Loucy (cell line): Measurements from ENCODE around the gene MMAB.

Experiments used
- H2AFZ ChIP-seq: fragments of 200-600 bp; sonication (generic); 2 replicates; pipeline ENCODE4 v1.6.0; 2016; ENCODE audit warnings: antibody characterized with exemption, mild to moderate bottlenecking, low read length, moderate library complexity
- H3F3A ChIP-seq: fragments of 200-600 bp; 2 replicates; pipeline ENCODE4 v1.6.0; 2016; ENCODE audit warnings: antibody characterized with exemption, low read depth, mild to moderate bottlenecking
- H3K27me3 ChIP-seq: fragments of 200-600 bp; sonication (generic); 2 replicates; pipeline ENCODE4 v1.6.1; 2014; ENCODE audit warnings: low read length, mild to moderate bottlenecking; ENCODE audit not compliant: insufficient read depth, poor library complexity, severe bottlenecking
- H3K36me3 ChIP-seq: fragments of 200-600 bp; sonication (generic); 2 replicates; pipeline ENCODE4 v1.6.1; 2016; ENCODE audit warnings: low read length; ENCODE audit not compliant: insufficient read depth
- H3K4me1 ChIP-seq: fragments of 200-600 bp; sonication (generic); 2 replicates; pipeline ENCODE4 v1.5.1; 2014; ENCODE audit warnings: low read length, mild to moderate bottlenecking; ENCODE audit not compliant: insufficient read depth, poor library complexity, severe bottlenecking
- H3K4me2 ChIP-seq: fragments of 200-600 bp; sonication (generic); 2 replicates; pipeline ENCODE4 v1.6.0; 2014; ENCODE audit warnings: antibody characterized with exemption, low read length, low read depth, mild to moderate bottlenecking; ENCODE audit not compliant: poor library complexity, severe bottlenecking
- H3K4me3 ChIP-seq: fragments of 200-600 bp; sonication (generic); 2 replicates; pipeline ENCODE4 v1.5.1; 2014; ENCODE audit warnings: low read length, mild to moderate bottlenecking, mixed read lengths; ENCODE audit not compliant: poor library complexity, severe bottlenecking
- H3K79me2 ChIP-seq: fragments of 200-600 bp; sonication (generic); 2 replicates; pipeline ENCODE4 v1.6.1; 2014; ENCODE audit warnings: low read length; ENCODE audit not compliant: insufficient read depth
- H3K9ac ChIP-seq: fragments of 200-600 bp; sonication (generic); 2 replicates; pipeline ENCODE4 v1.6.0; 2014; ENCODE audit warnings: mild to moderate bottlenecking, low read depth, low read length, moderate library complexity; ENCODE audit not compliant: poor library complexity, severe bottlenecking
- H3K9me2 ChIP-seq: fragments of 200-600 bp; sonication (generic); replicated peaks from 2 replicates; pipeline ENCODE4 v1.6.1; 2016; ENCODE audit warnings: low read depth, low read length, mixed read lengths
- H3K9me3 ChIP-seq: fragments of 200-600 bp; sonication (generic); 2 replicates; pipeline ENCODE4 v1.6.1; 2014; ENCODE audit warnings: mild to moderate bottlenecking, antibody characterized with exemption, low read length, low read depth; ENCODE audit not compliant: insufficient read depth
- H4K20me1 ChIP-seq: fragments of 200-600 bp; sonication (generic); 2 replicates; pipeline ENCODE4 v1.6.0; 2014; ENCODE audit warnings: antibody characterized with exemption, low read length, mild to moderate bottlenecking; ENCODE audit not compliant: insufficient read depth, poor library complexity, severe bottlenecking
- CTCF ChIP-seq: fragments of 200-600 bp; sonication (generic); conservative IDR thresholded peaks from 2 replicates; pipeline ENCODE4 v1.5.1; 2014; ENCODE audit warnings: mild to moderate bottlenecking, antibody characterized with exemption, low read length
- EZH2phosphoT487 ChIP-seq: fragments of 200-600 bp; IDR thresholded peaks from 2 replicates; pipeline ENCODE4 v1.6.1; 2018; ENCODE audit warnings: antibody characterized with exemption, mild to moderate bottlenecking, moderate library complexity, borderline replicate concordance

The MMAB gene

DNA sequence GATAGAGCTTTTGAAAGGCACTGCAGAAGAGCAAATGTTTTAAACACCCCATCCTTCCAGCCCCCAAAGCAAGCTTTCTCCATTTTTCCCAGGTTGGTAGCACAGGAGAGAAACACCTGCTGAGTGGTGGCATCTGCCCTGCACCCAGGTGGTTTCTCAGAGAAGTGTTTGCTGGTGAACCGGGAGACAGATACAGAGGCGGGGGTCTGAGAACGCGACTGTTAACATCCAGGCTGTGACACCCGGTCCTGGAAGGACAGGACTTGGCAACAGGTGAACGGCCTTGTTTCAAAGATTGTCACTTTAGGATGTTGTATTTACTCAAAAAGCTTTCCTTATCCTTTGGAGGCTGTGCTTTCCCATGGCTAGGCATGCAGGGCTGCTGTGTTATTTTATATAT lies 18.5 kb downstream of the MMAB start:
- Histone ChIP-seq H3K9ac (no peak overlapping the region), H3K4me1 (peaks cover 9% of the 10 kb centered on the region), H3K79me2 (no peaks in the 10 kb centered on the region), H2AFZ (no peak overlapping the region), H3K9me2 (no peaks in the 10 kb centered on the region), H4K20me1 (no peaks in the 10 kb centered on the region), H3K4me2 (no peak overlapping the region), H3K4me3 (no peak overlapping the region), H3K36me3 (peaks cover 3% of the 10 kb centered on the region; the same call in 1 of the 2 replicates), H3F3A (no peaks in the 10 kb centered on the region), H3K27me3 (no peaks in the 10 kb centered on the region), H3K9me3 (no peaks in the 10 kb centered on the region)
- TF ChIP-seq EZH2phosphoT487 (no peak), CTCF (no peak)

DNA sequence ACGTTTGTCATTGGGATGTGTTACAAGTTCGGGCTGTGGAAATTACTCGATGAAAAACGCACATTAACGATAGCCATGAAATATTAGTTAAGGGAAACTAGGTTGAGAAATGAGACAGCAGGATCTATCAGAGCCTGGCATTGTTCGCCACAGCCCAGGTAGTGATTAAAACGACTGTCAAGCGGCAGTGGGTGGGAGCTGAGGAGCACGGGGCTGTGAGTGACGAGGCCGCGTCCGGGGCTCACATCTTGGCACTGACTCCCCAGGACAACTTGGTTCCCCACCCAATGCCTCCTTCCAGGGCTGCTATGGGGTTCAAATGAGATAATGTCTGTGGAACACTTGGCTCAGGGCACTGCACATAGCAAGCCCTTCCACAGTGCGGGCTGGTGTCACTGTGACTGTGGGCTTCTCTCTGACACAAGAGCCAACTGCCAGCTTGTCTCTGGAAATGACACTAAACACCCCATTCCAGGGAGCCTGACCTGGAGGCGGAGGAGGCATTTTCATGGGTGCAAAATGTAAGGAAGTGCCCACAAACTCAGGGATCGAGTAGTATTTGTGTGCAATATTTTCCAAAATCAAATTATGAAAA lies 19.3 kb downstream of the MMAB start:
- H2AFZ ChIP-seq = no peak overlapping the region
- H3K79me2 ChIP-seq = no peaks in the 10 kb centered on the region
- H3K4me2 ChIP-seq = no peak overlapping the region
- H4K20me1 ChIP-seq = no peaks in the 10 kb centered on the region
- no peak overlapping the region for H3K4me3 ChIP-seq
- peaks cover 3% of the 10 kb centered on the region; the same call in 1 of the 2 replicates for H3K36me3 ChIP-seq
- no peaks in the 10 kb centered on the region for H3F3A ChIP-seq
- no peaks in the 10 kb centered on the region for H3K9me3 ChIP-seq
- TF ChIP-seq EZH2phosphoT487 (no peak), CTCF (no peak)
- H3K9ac ChIP-seq = no peak overlapping the region
- H3K27me3 ChIP-seq = no peaks in the 10 kb centered on the region
- no peaks in the 10 kb centered on the region for H3K9me2 ChIP-seq
- H3K4me1 ChIP-seq = peaks cover 9% of the 10 kb centered on the region

DNA sequence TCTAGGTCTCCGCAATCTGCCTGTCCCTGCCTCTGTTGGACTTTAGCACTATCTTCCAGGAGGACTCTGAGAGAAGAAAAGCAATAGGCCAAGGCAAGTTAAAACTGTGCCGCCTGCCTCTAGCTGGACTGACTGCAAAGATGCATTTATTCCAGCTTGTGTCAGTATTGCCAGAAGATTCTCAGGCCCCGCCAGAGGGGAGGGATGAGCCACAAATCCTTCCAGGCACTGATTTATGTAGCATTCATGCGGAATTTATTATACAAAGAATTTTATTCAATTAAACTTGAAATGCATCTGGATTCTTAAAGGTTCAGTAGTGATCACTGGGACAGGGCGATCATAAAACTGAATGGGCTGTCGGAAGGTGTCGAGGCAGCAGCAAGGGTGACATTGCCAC lies 19.8 kb downstream of the MMAB start:
- Histone ChIP-seq H3K4me2 (no peak overlapping the region), H3K4me3 (no peak overlapping the region), H2AFZ (no peak overlapping the region), H3F3A (no peaks in the 10 kb centered on the region), H3K36me3 (peaks cover 3% of the 10 kb centered on the region; the same call in 1 of the 2 replicates), H3K9me2 (no peaks in the 10 kb centered on the region), H3K4me1 (peaks cover 6% of the 10 kb centered on the region), H3K9ac (no peak overlapping the region), H3K9me3 (no peaks in the 10 kb centered on the region), H3K27me3 (no peaks in the 10 kb centered on the region), H4K20me1 (no peaks in the 10 kb centered on the region), H3K79me2 (no peaks in the 10 kb centered on the region)
- TF ChIP-seq CTCF (no peak), EZH2phosphoT487 (no peak)
